Panc1 (cell line): ENCODE measurements around the gene DOCK1. TPM values are rescaled to one million over a fixed set of nuclear protein-coding genes. Genes with fewer than 3 reads are reported as not detected.

Experiments
- ATAC-seq: fragments of 200-7000 bp; cut with Tn5 transposase; 2 replicates; pipeline ENCODE4 v1.9.1; 2020; ENCODE audit warnings: mild to moderate bottlenecking, moderate library complexity
- BruUV-seq: library from RNA; stranded (reverse); fragments of 400-500 nt; replicated peaks from 2 replicates; lab custom pipeline; 2021; lab: Mats Ljungman, UMichigan
- CTCF ChIA-PET: fragments of 300-600 bp; sonication (Branson Sonifier 250); formaldehyde crosslinking; loops from one replicate; lab custom pipeline; 2022; ENCODE audit warnings: antibody characterized with exemption; lab: Charles Lee
- POLR2A ChIA-PET: fragments of 300-600 bp; sonication (Branson Sonifier 250); formaldehyde crosslinking; loops from one replicate; lab custom pipeline; 2022; ENCODE audit warnings: antibody characterized with exemption; lab: Charles Lee
- DNase-seq: peaks from one replicate; pipeline ENCODE4 v3.0.0-alpha.2; 2010; ENCODE audit warnings: low read depth, low spot score
- H3K27ac ChIP-seq: 2 replicates; pipeline ENCODE4 v1.5.1; 2011; ENCODE audit warnings: mild to moderate bottlenecking, low read length, inconsistent platforms
- H3K27me3 ChIP-seq: fragments of 200-500 bp; sonication (Bioruptor generic); 2 replicates; pipeline ENCODE4 v1.6.0; 2014; ENCODE audit warnings: low read length, inconsistent platforms; ENCODE audit not compliant: control insufficient read depth, insufficient read depth
- H3K36me3 ChIP-seq: fragments of 200-500 bp; sonication (Bioruptor generic); 2 replicates; pipeline ENCODE4 v1.5.1; 2014; ENCODE audit warnings: inconsistent platforms, mild to moderate bottlenecking, low read length, moderate library complexity; ENCODE audit not compliant: control insufficient read depth, insufficient read depth
- H3K4me1 ChIP-seq: 2 replicates; pipeline ENCODE4 v1.5.1; 2011; ENCODE audit warnings: inconsistent platforms, mild to moderate bottlenecking, low read length, moderate library complexity; ENCODE audit not compliant: control insufficient read depth, insufficient read depth
- H3K4me3 ChIP-seq, 2 experiments: 2 replicates each; pipeline ENCODE4 v1.5.1; 2011 to 2012; ENCODE audit warnings: low read depth in 2 of 2, low read length in 2 of 2, mild to moderate bottlenecking in 2 of 2, inconsistent platforms in 1 of 2, moderate library complexity in 1 of 2
- H3K9me3 ChIP-seq: fragments of 200-500 bp; sonication (Bioruptor generic); 2 replicates; pipeline ENCODE4 v1.5.1; 2014; ENCODE audit warnings: low read depth, mild to moderate bottlenecking, inconsistent platforms, low read length, moderate library complexity; ENCODE audit not compliant: control insufficient read depth, insufficient read depth
- POLR2AphosphoS5 ChIP-seq: IDR thresholded peaks from 2 replicates; pipeline ENCODE4 v1.6.1; 2012; ENCODE audit warnings: mild to moderate bottlenecking, low read depth, low read length, moderate library complexity
- SIN3A ChIP-seq: IDR thresholded peaks from 2 replicates; pipeline ENCODE4 v1.6.1; 2012; ENCODE audit warnings: low read depth, mild to moderate bottlenecking, low read length, moderate library complexity, borderline replicate concordance; ENCODE audit not compliant: insufficient read depth
- TCF7L2 ChIP-seq: IDR thresholded peaks from 2 replicates; pipeline ENCODE4 v1.6.1; 2011; ENCODE audit warnings: mild to moderate bottlenecking, low read depth, low read length, inconsistent platforms
- in situ Hi-C: cut with HindIII; loops from 2 replicates; pipeline ENCODE4 v1.10.0; 2016; ENCODE audit warnings: low sequenced_read_pairs, low pct_unique_long_range_greater_than_20kb
- intact Hi-C: fragments of 100-400 bp; cut with micrococcal nuclease; formaldehyde crosslinking; loops from one replicate; pipeline ENCODE4 v1.10.0; 2022; ENCODE audit not compliant: unreplicated experiment
- total RNA-seq: library from RNA; stranded (reverse); gene quantifications from one replicate; pipeline ENCODE4 v1.2.1, GENCODE V29; 2021; ENCODE audit not compliant: unreplicated experiment
- TF ChIP-seq, protein P1 (sequence below): fragments of 450-650 bp; IDR thresholded peaks from 2 replicates; pipeline ENCODE4 v1.5.1; 2017; ENCODE audit warnings: mild to moderate bottlenecking
- TF ChIP-seq, protein P2 (sequence below), 2 experiments: IDR thresholded peaks; 2 replicates each; pipeline ENCODE4 v1.6.1; 2011 to 2012; ENCODE audit warnings: low read depth in 2 of 2, control low read depth in 1 of 2, low read length in 1 of 2, mild to moderate bottlenecking in 1 of 2, moderate library complexity in 1 of 2; ENCODE audit not compliant: insufficient read depth in 1 of 2

Gene DOCK1
- total RNA-seq, 1 experiment from 2014 or later, result 67.6 TPM

DNA sequence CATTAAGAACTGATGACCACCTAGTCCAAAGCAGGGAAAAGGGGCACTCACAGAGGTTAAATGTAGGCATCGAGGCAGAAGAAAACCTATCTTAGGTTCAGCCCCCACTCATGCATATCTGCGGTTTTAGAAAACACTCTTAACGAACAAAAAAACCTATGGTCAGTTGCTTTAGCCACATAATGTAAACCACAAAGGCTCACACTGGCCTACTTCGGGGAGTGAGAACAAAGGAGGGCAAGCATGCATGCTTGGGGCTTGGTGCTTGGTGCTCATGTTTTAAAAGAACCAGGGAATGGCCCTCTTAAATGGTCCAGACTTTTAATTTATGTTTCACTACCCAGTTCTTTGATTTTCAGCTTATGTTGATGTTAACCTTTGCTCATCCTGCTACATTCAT lies 276.9 kb downstream of the DOCK1 start:
- H3K36me3 ChIP-seq, result no peaks in the 10 kb centered on the region
- TF ChIP-seq SIN3A (no peak), TCF7L2 (no peak), POLR2AphosphoS5 (no peak)
- TF ChIP-seq, protein P1, sequence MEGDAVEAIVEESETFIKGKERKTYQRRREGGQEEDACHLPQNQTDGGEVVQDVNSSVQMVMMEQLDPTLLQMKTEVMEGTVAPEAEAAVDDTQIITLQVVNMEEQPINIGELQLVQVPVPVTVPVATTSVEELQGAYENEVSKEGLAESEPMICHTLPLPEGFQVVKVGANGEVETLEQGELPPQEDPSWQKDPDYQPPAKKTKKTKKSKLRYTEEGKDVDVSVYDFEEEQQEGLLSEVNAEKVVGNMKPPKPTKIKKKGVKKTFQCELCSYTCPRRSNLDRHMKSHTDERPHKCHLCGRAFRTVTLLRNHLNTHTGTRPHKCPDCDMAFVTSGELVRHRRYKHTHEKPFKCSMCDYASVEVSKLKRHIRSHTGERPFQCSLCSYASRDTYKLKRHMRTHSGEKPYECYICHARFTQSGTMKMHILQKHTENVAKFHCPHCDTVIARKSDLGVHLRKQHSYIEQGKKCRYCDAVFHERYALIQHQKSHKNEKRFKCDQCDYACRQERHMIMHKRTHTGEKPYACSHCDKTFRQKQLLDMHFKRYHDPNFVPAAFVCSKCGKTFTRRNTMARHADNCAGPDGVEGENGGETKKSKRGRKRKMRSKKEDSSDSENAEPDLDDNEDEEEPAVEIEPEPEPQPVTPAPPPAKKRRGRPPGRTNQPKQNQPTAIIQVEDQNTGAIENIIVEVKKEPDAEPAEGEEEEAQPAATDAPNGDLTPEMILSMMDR, result no peak
- TF ChIP-seq, protein P2, sequence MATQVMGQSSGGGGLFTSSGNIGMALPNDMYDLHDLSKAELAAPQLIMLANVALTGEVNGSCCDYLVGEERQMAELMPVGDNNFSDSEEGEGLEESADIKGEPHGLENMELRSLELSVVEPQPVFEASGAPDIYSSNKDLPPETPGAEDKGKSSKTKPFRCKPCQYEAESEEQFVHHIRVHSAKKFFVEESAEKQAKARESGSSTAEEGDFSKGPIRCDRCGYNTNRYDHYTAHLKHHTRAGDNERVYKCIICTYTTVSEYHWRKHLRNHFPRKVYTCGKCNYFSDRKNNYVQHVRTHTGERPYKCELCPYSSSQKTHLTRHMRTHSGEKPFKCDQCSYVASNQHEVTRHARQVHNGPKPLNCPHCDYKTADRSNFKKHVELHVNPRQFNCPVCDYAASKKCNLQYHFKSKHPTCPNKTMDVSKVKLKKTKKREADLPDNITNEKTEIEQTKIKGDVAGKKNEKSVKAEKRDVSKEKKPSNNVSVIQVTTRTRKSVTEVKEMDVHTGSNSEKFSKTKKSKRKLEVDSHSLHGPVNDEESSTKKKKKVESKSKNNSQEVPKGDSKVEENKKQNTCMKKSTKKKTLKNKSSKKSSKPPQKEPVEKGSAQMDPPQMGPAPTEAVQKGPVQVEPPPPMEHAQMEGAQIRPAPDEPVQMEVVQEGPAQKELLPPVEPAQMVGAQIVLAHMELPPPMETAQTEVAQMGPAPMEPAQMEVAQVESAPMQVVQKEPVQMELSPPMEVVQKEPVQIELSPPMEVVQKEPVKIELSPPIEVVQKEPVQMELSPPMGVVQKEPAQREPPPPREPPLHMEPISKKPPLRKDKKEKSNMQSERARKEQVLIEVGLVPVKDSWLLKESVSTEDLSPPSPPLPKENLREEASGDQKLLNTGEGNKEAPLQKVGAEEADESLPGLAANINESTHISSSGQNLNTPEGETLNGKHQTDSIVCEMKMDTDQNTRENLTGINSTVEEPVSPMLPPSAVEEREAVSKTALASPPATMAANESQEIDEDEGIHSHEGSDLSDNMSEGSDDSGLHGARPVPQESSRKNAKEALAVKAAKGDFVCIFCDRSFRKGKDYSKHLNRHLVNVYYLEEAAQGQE (IDR thresholded peaks at IDR 0.05; ENCODE audit: insufficient read depth in 1 of 2, low read depth in 2 of 2, low read length in 1 of 2), result no peak
- no peaks in the 10 kb centered on the region for H3K27me3 ChIP-seq
- no TSS peak for BruUV-seq
- no peaks in the 10 kb centered on the region for H3K4me1 ChIP-seq
- DNase-seq (no peak), ATAC-seq (no peak)
- ChIA-PET CTCF (no interaction called here), POLR2A (no interaction called here)
- in situ Hi-C loops (no loop called here), intact Hi-C loops (no loop called here)
- H3K27ac ChIP-seq, result no peak overlapping the region
- H3K4me3 ChIP-seq, result no peak overlapping the region
- no peaks in the 10 kb centered on the region for H3K9me3 ChIP-seq

GRCh38 chr10:127184582-127184981 lies 279.4 kb downstream of the DOCK1 start:
- H3K4me1 ChIP-seq, result no peaks in the 10 kb centered on the region
- H3K9me3 ChIP-seq, result no peaks in the 10 kb centered on the region
- H3K4me3 ChIP-seq, result no peak overlapping the region
- in situ Hi-C loops (no loop called here), intact Hi-C loops (no loop called here)
- ChIA-PET CTCF (no interaction called here), POLR2A (no interaction called here)
- DNase-seq (no peak), ATAC-seq (no peak)
- TF ChIP-seq SIN3A (no peak), POLR2AphosphoS5 (no peak), TCF7L2 (no peak)
- TF ChIP-seq, protein P1, result no peak
- TF ChIP-seq, protein P2 (IDR thresholded peaks at IDR 0.05; ENCODE audit: insufficient read depth in 1 of 2, low read depth in 2 of 2, low read length in 1 of 2), result no peak
- no peaks in the 10 kb centered on the region for H3K27me3 ChIP-seq
- no peaks in the 10 kb centered on the region for H3K36me3 ChIP-seq
- no TSS peak for BruUV-seq
- H3K27ac ChIP-seq, result no peak overlapping the region
